ENCODE results near the gene VPS36. TPM values are rescaled to one million over a fixed set of nuclear protein-coding genes. Genes with fewer than 3 reads are reported as not detected.
"Not testable (repeated sequence)": the region's sequence is repeated elsewhere in the genome, so short reads cannot be mapped to it uniquely, and the experiment has no call there.

VPS36 gene
- total and polyA plus RNA-seq, 2 of the 4 experiments (the other 2 are of a cell fraction), result 14.8 to 16.7 TPM

DNA sequence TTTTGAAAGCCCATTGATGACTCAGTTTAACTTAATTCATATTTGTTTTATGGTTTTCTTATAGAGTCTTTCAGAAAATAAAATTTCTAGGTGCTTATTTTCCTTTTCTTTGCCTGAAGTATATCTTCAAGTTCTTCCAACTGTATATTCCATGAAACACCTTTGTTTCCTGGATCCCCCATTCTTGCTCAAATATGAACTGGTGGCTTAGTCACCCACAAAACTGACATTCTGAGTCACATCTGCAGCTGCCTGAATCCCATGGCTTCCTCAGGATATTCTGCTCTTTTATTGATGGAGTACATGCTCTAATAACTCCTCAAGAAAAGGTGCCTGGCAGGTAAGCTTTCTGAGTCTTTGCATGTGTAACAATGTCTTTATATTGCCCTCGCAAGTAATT lies 77.2 kb downstream of the VPS36 start:
- H2BK120ac ChIP-seq (ENCODE audit: low read depth, low read length); in situ Hi-C loops (cut with MboI; ENCODE audit: low sequenced_read_pairs); H3K14ac ChIP-seq (replicated peaks; ENCODE audit: low read depth, low read length); H4K5ac ChIP-seq (ENCODE audit: low read depth, low read length); H3K18ac ChIP-seq (ENCODE audit: low read depth, low read length); H2BK5ac ChIP-seq (ENCODE audit: low read depth, low read length, poor library complexity, severe bottlenecking); H3K4me2 ChIP-seq (ENCODE audit: low read depth, low read length); H3K27ac ChIP-seq (ENCODE audit: insufficient read depth, low read length); H3K4me1 ChIP-seq (ENCODE audit: control insufficient read depth, insufficient read depth, low read length); H2BK15ac ChIP-seq (ENCODE audit: low read depth, low read length); H2AK9ac ChIP-seq (replicated peaks; ENCODE audit: low read depth, low read length, poor library complexity); POLR2A ChIA-PET (ENCODE audit: unreplicated experiment); CTCF ChIA-PET; H4K8ac ChIP-seq (ENCODE audit: low read depth in 2 of 2, low read length in 2 of 2); intact Hi-C loops (cut with micrococcal nuclease); H4K20me1 ChIP-seq (ENCODE audit: insufficient read depth, low read length); H4K91ac ChIP-seq (ENCODE audit: insufficient read depth, low read depth, low read length); H3K27me3 ChIP-seq (ENCODE audit: control insufficient read depth, insufficient read depth, low read length); H3K9me1 ChIP-seq (ENCODE audit: insufficient read depth, low read length); H3K4ac ChIP-seq (ENCODE audit: low read depth, low read length); H3K9me3 ChIP-seq (ENCODE audit: control insufficient read depth, insufficient read depth, low read length); H2BK20ac ChIP-seq (ENCODE audit: low read depth, low read length); H3K23ac ChIP-seq (ENCODE audit: low read depth, low read length); H2AFZ ChIP-seq (replicated peaks; ENCODE audit: low read length, poor library complexity); H3K56ac ChIP-seq (ENCODE audit: extremely low read depth, insufficient read depth, low read length); BruUV-seq (replicated peaks); H3K9ac ChIP-seq (ENCODE audit: low read depth, low read length); H3K36me3 ChIP-seq (ENCODE audit: control insufficient read depth, insufficient read depth, low read length); dilution Hi-C loops (cut with HindIII; ENCODE audit: low sequenced_read_pairs, unreplicated experiment); H2AK5ac ChIP-seq (ENCODE audit: low read depth, low read length); H3K79me1 ChIP-seq (ENCODE audit: low read depth in 1 of 2, low read length in 2 of 2); H3K4me3 ChIP-seq (ENCODE audit: insufficient read depth, low read depth, low read length): not testable (repeated sequence)
- ATAC-seq (ENCODE audit: low read depth), result peak; percentile 62
- DNase-seq, result peak; percentile 32
- no CpG with 5 or more reads among the region's 1 CpG for WGBS, 2 experiments (ENCODE audit: extremely low coverage in 2 of 2, insufficient read length in 1 of 2)

Data from IMR-90 (cell line).